Thoracic aorta (tissue), 2 donors: Measurements from ENCODE around the gene GIMAP4. TPM values are rescaled to one million over a fixed set of nuclear protein-coding genes. Genes with fewer than 3 reads are reported as not detected.
"Not testable (repeated sequence)": the region's sequence is repeated elsewhere in the genome, so short reads cannot be mapped to it uniquely, and the experiment has no call there.

Experiments
- ATAC-seq: fragments of 150-250 bp; one replicate; pipeline ENCODE4 v1.8.0; 2017; ENCODE audit warnings: low read depth; ENCODE audit not compliant: insufficient number of reproducible peaks, low FRiP score
- DNase-seq: peaks from one replicate; pipeline ENCODE4 v3.0.0-alpha.2; 2020; ENCODE audit warnings: low spot score
- H3K27ac ChIP-seq, 2 donors: fragments of 200-600 bp; sonication (generic); 1 replicate in 1 of 2; 2 replicates in 1 of 2; pipeline ENCODE4 v1.5.1; 2016; ENCODE audit warnings: mild to moderate bottlenecking in 2 of 2, moderate library complexity in 2 of 2
- H3K27me3 ChIP-seq: fragments of 200-600 bp; sonication (generic); replicated peaks from 2 replicates; pipeline ENCODE4 v1.6.0; 2016; ENCODE audit warnings: mild to moderate bottlenecking; ENCODE audit not compliant: insufficient read depth
- H3K36me3 ChIP-seq: fragments of 200-600 bp; sonication (generic); one replicate; pipeline ENCODE4 v1.5.1; 2016
- H3K4me1 ChIP-seq, 2 donors: fragments of 200-600 bp; sonication (generic); 1 replicate in 1 of 2; 2 replicates in 1 of 2; pipeline versions ENCODE4 v1.5.1 to v1.6.0; 2016; ENCODE audit warnings: low read depth in 2 of 2, mild to moderate bottlenecking in 1 of 2; ENCODE audit not compliant: control insufficient read depth in 1 of 2
- H3K4me3 ChIP-seq: fragments of 200-600 bp; sonication (generic); 2 replicates; pipeline ENCODE4 v1.5.1; 2016; ENCODE audit warnings: mild to moderate bottlenecking
- H3K9me3 ChIP-seq: fragments of 200-600 bp; sonication (generic); 2 replicates; pipeline ENCODE4 v1.5.1; 2016
- CTCF ChIP-seq: fragments of 200-600 bp; sonication (generic); IDR thresholded peaks from one replicate; pipeline ENCODE4 v1.5.1; 2019; ENCODE audit warnings: antibody characterized with exemption
- total RNA-seq, 2 donors: library from RNA; depleted of rRNA; stranded (reverse); fragments of >200 nt; gene quantifications; one replicate each; pipeline versions ENCODE4 v1.1.0 to v1.2.3, GENCODE V29; 2016

Gene GIMAP4
- total RNA-seq, 2 donors from 2014 or later = 12.3 to 29.3 TPM

DNA sequence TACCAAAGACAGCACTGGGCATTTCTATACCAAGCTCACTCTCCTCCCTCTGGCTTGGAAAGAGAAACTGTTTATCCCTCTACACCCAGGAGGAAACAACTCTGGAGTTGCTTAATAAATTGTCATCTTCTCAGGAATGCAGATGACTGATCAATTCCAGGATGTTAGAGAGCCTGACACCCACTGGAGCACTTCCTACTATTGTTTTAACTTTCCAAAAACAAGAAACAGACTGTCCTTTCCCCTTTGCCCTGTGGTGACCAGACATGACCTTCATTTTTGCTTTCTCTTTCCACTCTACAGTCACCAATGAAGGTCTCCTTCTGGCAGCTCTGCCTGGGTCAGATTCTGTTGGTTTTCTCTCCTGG is 19.6 kb downstream of the GIMAP4 start:
- no peaks in the 10 kb centered on the region for H3K27me3 ChIP-seq
- H3K4me3 ChIP-seq = no peak overlapping the region
- H3K4me1 ChIP-seq = no peaks in the 10 kb centered on the region
- no peak overlapping the region for H3K27ac ChIP-seq
- no peaks in the 10 kb centered on the region for H3K36me3 ChIP-seq
- no peaks in the 10 kb centered on the region for H3K9me3 ChIP-seq
- DNase-seq (no peak), ATAC-seq (peak; percentile 75)
- no peak for TF ChIP-seq CTCF

GRCh38 chr7:150587551-150587950 is 20.4 kb downstream of the GIMAP4 start:
- Histone ChIP-seq H3K27ac (no peak overlapping the region), H3K4me3 (no peak overlapping the region), H3K9me3 (no peaks in the 10 kb centered on the region), H3K27me3 (no peaks in the 10 kb centered on the region), H3K4me1 (no peaks in the 10 kb centered on the region), H3K36me3 (no peaks in the 10 kb centered on the region)
- no peak for TF ChIP-seq CTCF
- ATAC-seq (no peak), DNase-seq (no peak)

GRCh38 chr7:150594805-150595204 is 27.6 kb downstream of the GIMAP4 start:
- no peak for DNase-seq
- Histone ChIP-seq H3K27me3 (no peaks in the 10 kb centered on the region), H3K4me1 (no peaks in the 10 kb centered on the region), H3K9me3 (peaks cover 3% of the 10 kb centered on the region), H3K36me3 (no peaks in the 10 kb centered on the region), H3K27ac (no peak overlapping the region), H3K4me3 (no peak overlapping the region)
- no peak for TF ChIP-seq CTCF
- no peak for ATAC-seq

DNA sequence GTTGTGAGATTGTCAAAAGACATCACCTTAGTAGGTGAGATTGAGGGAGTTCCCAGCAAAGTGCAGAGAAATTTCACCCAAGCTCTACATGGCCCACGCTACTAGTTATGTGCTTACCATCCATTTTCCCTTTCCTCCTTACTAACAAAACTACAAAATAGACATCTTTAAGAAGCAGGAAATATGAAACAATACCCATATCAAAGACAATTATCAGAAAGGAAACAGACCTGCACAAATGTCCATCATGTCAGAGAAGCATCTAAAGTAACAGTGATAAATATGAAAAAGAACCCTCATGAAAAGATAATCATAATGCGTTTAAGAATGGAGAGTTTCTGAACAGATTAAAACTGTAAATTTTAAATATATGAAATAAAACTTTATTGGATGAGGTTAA is 28.2 kb downstream of the GIMAP4 start:
- H3K27ac ChIP-seq = no peak overlapping the region
- no peak overlapping the region for H3K4me3 ChIP-seq
- H3K9me3 ChIP-seq = peaks cover 3% of the 10 kb centered on the region
- no peak for ATAC-seq
- no peaks in the 10 kb centered on the region for H3K36me3 ChIP-seq
- H3K4me1 ChIP-seq = no peaks in the 10 kb centered on the region
- no peak for DNase-seq
- no peak for TF ChIP-seq CTCF
- no peaks in the 10 kb centered on the region for H3K27me3 ChIP-seq

- H3K27me3 ChIP-seq, H3K27ac ChIP-seq, DNase-seq, H3K4me1 ChIP-seq, H3K4me3 ChIP-seq, H3K9me3 ChIP-seq, ATAC-seq, H3K36me3 ChIP-seq: not testable (repeated sequence)
These were observed 36.4 kb downstream of the GIMAP4 start for GRCh38 chr7:150603600-150603999.

- ATAC-seq (no peak), DNase-seq (no peak)
- Histone ChIP-seq H3K4me1 (no peaks in the 10 kb centered on the region), H3K36me3 (no peaks in the 10 kb centered on the region), H3K4me3 (no peak overlapping the region), H3K27me3 (no peaks in the 10 kb centered on the region), H3K27ac (no peak overlapping the region), H3K9me3 (no peaks in the 10 kb centered on the region)
- TF ChIP-seq CTCF = no peak
These were observed 43.0 kb downstream of the GIMAP4 start for GRCh38 chr7:150610233-150610632.
